HG03378 (cell line): Measurements from ENCODE around the gene CD79A.
"Not testable (repeated sequence)": the region's sequence is repeated elsewhere in the genome, so short reads cannot be mapped to it uniquely, and the experiment has no call there.

Experiments used
- ATAC-seq: cut with Tn5 transposase; IDR thresholded peaks from one replicate; pipeline ENCODE4 v1.9.1; 2021; ENCODE audit warnings: mild to moderate bottlenecking, moderate library complexity; ENCODE audit not compliant: unreplicated experiment

CD79A gene

DNA sequence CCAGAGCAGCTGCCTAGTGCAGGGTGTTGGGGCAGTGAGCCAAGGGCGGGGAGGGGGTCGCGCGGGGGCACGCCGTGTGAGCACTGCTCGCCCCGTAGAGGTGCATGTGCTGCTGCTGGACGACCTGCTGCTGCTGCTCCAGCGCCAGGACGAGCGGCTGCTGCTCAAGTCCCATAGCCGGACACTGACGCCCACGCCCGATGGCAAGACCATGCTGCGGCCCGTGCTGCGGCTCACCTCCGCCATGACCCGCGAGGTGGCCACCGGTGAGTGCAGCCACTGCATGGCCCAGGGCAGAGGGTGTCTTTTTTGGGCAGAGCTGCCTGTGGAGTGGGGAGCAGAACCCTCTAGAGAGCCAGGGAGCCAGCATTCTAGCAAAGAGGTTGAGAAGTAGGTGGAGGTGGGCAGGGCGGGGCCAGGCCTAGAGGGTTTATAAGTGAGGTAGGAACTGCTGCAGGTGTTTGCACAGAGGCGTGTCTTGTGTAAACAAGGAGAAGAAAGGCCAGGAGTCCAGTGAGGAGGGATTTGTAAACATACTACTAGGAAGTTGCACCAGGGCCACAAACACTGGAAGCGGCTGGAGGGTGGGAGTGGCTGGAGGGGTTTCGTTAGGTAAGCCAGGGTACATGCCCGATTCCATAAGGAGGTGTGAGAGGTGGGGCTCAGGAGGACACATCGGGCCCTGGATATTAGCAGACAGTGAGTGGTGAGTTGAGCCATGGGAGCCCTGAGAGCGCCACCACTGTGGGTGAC lies 27.2 kb downstream of the CD79A start:
- no peak for ATAC-seq

DNA sequence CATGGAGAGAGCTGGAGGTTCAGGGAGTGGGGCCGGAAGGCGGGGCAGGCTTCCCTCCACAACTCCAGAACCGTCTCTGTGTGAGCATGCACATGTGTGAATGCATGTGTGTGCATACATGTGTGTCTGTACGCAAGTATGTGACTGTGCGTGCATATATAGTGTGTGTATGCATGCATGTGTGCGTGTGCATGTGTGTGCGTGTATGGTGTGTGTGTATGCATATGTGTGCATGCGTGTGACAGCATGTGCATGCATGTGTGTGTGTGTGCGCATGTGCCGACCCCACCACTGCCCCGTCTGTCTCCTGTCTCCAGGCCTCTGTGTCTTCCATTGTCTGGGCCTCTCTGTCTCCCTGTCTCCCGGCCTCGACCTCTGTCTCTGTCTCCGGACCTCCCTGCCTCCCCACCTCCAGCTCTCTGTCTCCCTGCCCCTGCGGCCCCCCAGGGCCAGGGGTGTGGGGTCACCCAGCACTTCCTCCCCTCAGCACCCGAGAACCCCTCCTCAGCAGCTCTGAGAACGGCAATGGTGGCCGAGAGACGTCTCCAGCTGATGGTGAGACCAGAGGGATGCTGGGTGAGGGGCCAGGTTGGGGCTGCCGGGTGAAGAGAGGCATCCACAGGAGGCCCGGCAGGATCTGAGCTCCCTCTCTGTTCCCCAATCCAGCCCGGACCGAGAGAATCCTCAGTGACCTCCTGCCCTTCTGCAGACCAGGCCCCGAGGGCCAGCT lies 28.4 kb downstream of the CD79A start:
- ATAC-seq: no peak

DNA sequence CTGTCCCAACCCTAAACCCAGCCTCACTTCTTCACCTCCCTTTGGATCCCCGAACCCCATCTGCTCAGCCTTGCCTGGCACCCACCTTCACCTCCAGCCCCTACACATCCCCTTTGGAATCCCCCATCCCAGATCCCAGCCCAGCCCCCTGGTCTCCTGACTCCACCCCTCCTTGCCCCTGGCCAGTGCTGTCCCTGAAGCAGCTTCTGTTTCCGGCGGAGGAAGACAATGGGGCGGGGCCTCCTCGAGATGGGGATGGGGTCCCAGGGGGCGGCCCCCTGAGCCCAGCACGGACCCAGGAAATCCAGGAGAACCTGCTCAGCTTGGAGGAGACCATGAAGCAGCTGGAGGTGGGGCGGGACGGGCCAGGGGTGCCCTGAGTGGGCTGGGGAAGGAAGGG lies 29.2 kb downstream of the CD79A start:
- no peak for ATAC-seq

GRCh38 chr19:41906916-41907680 lies 30.0 kb downstream of the CD79A start:
- no peak for ATAC-seq

GRCh38 chr19:41907994-41908615 lies 31.0 kb downstream of the CD79A start:
- ATAC-seq: no peak

DNA sequence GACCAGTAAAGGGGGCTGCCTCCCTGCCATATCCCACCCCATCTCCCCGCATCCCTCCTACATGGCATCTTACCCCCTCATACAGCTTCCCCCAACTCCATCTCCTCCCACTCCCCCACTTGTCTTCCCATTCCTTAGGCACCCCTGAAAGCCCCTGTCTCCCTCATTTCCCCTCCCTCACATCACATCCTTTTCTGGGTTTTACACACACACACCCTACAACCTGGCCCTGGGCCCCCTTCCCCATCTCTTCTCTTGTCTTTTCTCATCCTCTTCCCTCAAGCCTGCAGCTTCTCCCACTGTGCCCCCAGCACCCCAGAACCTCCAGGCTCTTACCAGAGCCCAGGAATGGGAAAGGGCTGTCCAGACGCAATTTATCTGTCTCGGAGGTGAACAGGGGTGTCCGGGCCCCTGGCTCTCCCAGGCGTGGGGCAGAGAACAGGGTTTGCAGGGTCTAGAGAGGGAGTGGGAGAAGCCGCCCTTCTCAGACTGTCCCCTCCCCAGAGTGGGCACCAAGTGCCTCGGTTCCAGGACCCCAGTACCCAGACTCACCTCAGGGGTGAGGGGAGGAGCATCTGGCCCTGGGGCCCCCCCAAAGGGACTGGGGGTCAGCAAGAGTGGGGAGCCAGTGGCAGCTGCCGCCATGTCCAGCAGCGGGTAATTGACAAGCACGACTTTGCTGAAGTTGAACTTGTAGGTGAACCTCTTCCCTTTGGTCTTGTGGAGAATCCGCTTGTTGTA lies 31.8 kb downstream of the CD79A start:
- ATAC-seq: no peak

GRCh38 chr19:41909706-41910105 lies 32.6 kb downstream of the CD79A start:
- no peak for ATAC-seq

GRCh38 chr19:41910240-41910991 lies 33.3 kb downstream of the CD79A start:
- ATAC-seq: no peak

DNA sequence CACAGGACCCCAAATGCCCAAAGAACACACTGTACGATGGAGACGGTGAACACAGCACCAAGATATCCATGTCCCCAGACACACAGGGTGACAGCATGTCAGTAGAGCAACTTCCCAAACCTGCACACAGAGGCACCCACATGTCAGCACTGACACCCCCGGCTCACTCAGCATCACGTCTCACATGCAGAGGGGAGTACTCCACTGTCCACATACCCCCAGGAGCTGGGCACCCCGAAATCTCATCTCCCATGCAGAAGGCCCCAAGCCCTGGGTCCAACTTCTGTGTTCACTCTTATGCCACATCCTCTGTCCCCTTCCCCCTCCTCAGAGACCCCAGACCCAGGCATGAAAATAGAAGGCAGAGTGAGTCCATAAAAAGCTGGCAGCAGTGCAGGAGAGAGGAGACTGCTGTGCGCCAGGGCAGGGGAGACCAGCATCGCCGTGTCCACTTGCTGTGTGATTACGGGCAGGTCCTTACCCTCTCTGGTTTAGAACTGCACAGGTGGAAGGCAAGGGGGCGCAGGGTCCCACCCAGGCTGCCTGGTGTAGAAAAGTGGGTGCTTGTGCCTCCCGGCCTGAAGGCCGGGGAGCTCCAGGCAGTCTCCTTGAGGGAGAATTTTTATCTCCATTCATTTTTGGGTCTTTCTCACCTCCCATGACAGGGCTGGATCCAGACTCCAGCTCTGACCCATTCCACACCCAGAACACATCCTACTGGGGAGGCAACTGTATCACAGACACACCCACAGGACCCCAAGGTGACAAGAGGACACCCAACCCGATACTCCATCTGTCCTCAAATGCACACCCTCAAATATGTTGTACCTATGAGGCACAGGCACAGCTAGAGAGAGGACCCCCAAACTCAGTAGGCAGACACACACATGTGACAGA lies 34.2 kb downstream of the CD79A start:
- ATAC-seq: no peak

- ATAC-seq: no peak
These were observed 35.0 kb downstream of the CD79A start for GRCh38 chr19:41911889-41912731.

DNA sequence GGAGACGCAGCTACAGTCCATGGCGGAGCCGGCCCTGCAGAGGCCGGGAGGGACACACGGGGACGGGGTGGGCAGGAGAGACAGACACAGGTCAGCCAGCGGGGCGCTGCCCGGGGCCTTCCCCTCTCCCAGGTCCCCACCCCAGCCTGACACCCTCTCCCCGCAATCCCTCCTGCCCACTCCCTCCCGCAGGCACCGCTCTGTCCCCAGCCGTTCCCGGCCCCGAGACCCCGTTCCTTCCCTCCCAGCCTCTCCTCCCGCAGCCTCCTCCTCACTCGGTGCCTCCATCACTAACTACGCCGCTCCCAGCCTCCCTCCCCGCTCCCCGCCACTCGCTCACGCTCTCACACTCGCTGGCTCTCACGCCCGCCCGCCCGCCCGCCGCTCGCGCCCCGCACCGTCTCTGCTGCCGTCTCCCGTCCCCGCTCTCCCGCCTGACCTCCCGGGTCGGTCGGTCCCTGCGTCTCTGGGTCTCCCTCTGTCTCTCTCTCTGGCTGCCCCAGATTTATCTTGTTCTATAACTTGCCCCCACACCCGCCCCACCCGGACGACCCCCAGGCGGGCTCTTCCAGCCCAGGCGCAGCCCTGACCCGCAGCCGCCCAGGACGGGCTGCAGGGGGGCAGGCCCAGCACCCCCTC lies 35.9 kb downstream of the CD79A start:
- no peak for ATAC-seq

DNA sequence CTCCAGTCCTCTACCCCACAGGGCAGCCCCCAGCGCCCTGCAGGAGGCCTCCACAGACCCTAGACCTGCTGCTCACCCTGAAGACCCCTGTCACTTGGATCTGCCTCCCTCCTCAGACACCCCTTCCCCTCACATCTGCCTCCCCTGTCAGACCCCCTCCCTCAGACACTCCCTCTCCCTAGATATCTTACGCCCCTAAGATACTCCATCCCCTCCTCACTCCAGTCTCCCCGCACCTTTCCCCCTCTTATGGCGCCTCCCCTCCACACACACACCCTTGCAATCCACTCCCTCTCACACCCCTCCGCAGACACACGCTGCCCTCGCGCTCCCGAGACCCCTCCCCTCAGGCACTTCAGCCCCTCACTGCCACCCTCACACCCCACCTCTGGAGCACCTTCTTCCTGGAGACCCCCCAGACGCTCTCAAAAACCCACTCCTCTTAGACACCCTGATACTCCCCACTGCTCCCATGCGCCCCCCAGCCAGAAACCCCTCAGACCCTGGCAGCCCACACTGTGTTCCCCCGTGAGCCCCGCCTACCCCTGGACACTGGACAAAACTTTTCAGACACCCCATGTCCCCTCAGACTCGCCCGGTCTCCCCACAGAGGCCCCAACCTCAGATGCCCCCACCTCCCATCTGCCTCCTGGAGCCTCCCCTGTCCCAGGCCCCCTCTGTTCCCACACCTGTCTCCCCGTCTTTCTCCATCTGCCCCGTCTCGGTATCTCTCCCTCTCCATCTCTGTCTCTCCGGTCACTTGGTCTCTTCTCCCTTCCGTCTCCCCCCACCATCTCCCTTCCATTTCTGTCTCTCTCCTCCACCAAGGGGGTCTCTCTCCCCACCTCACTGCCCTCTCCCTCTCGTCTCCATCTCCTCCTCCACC lies 36.7 kb downstream of the CD79A start:
- ATAC-seq: no peak

DNA sequence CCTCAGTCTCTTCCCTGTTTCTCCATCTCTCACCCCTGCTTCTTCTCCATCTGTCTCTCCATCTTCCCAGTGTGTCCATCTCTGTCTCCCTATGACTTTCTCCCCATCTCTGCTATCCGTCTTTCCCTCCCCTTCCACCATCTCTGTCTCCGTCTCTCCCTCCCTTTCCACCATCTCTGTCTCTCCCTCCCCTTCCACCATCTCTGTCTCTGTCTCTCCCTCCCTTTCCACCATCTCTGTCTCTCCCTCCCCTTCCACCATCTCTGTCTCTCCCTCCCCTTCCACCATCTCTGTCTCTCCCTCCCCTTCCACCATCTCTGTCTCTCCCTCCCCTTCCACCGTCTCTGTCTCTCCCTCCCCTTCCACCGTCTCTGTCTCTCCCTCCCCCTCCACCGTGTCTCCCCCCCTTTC lies 37.4 kb downstream of the CD79A start:
- ATAC-seq: not testable (repeated sequence)

- ATAC-seq: no peak
These were observed 38.1 kb downstream of the CD79A start for GRCh38 chr19:41915021-41915775.

DNA sequence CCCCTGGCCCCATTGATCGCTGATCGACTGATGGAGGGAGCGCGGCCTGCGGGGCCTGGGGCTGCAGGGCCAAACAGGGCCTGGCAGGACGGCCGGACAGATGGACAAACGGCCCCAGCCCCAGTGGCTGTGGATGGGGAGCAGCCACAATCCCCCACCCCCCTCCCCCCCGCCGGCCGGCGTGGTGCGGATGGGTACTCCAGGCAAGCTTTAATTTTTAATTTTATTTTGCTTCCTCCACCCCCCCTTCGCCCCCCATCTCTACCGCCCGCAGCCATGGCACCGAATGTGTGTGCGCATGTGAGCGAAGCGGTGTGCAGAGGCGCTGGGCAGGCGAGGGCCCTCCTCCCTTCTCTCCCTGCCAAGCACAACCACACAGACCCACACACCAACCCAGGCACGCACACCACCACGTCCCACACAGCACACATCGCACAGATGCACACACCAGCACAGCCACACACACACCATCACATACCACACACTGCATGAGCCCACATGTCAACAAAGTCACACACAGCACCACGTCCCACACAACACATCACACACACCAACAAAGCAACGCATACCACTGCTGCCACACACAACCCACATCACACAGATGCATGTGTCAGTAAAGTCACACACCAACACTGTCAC lies 38.8 kb downstream of the CD79A start:
- ATAC-seq: no peak
